Liver (tissue), 3 donors: Measurements from ENCODE around the gene CAPN10.

Source experiments
- EGR1 ChIP-seq, 2 donors: IDR thresholded peaks; 2 replicates each; pipeline ENCODE4 v1.6.1; 2016 to 2018; ENCODE audit warnings: antibody characterized with exemption in 2 of 2, low read depth in 2 of 2
- GABPA ChIP-seq, 2 donors: IDR thresholded peaks in 1 of 2; conservative IDR thresholded peaks in 1 of 2; 2 replicates each; pipeline ENCODE4 v1.6.1; 2016; ENCODE audit warnings: antibody characterized with exemption in 2 of 2, mild to moderate bottlenecking in 1 of 2, moderate library complexity in 1 of 2
- JUND ChIP-seq, 2 donors: IDR thresholded peaks; 2 replicates each; pipeline ENCODE4 v1.6.1; 2016; ENCODE audit warnings: antibody characterized with exemption in 2 of 2
- RAD21 ChIP-seq, 2 donors: IDR thresholded peaks; 2 replicates each; pipeline ENCODE4 v1.6.1; 2016; ENCODE audit warnings: antibody characterized with exemption in 2 of 2, mild to moderate bottlenecking in 2 of 2
- RXRA ChIP-seq, 2 donors: IDR thresholded peaks; 2 replicates each; pipeline ENCODE4 v1.6.1; 2017 to 2018; ENCODE audit warnings: antibody characterized with exemption in 2 of 2, mild to moderate bottlenecking in 1 of 2
- TAF1 ChIP-seq: conservative IDR thresholded peaks from 2 replicates; pipeline ENCODE4 v1.6.1; 2016; ENCODE audit warnings: antibody characterized with exemption, mild to moderate bottlenecking
- YY1 ChIP-seq: IDR thresholded peaks from 2 replicates; pipeline ENCODE4 v1.6.1; 2016; ENCODE audit warnings: antibody characterized with exemption, mild to moderate bottlenecking
- TF ChIP-seq, protein P1 (sequence below): fragments of 150-350 bp; IDR thresholded peaks from 2 replicates; pipeline ENCODE4 v1.5.1; 2017; ENCODE audit warnings: improper control_type of control experiment, low read depth, low read length; ENCODE audit not compliant: missing input control
- TF ChIP-seq, protein P2 (sequence below): IDR thresholded peaks from 2 replicates; pipeline ENCODE4 v1.6.1; 2016; ENCODE audit warnings: antibody characterized with exemption, mild to moderate bottlenecking
- TF ChIP-seq, protein P3 (sequence below): IDR thresholded peaks from 2 replicates; pipeline ENCODE4 v1.6.1; 2016; ENCODE audit warnings: antibody characterized with exemption
- TF ChIP-seq, protein P4 (sequence below): IDR thresholded peaks from 2 replicates; pipeline ENCODE4 v1.6.1; 2016; ENCODE audit warnings: antibody characterized with exemption
- donor health status: healthy.
- donor health status: healthy.

DNA sequence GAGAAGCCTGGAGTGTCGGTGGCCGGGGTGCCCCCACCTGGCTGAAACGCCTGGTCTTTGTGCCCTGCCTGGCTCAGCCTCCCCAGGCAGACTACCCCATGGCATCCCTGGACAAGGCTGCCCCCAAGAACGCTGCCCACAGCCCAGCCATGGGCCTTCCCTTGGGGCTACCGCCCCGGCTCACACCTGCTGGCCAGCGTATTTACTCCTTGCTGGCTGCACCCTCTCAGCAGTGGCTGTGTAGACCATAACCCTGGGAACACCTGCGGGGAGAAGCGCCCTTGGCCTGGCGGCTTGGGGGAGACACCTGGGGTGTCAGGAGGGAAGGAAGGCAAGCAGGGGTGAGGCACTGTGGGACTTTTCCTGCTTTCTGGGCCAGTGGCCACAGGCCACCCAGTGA lies 17.3 kb downstream of the CAPN10 start:
- TF ChIP-seq YY1 (no peak), GABPA (IDR thresholded peaks at IDR 0.05 in 1 of 2, conservative IDR thresholded peaks at IDR 0.05 in 1 of 2) (no peak), JUND (IDR thresholded peaks at IDR 0.05) (no peak), TAF1 (no peak), RAD21 (IDR thresholded peaks at IDR 0.05) (no peak), RXRA (IDR thresholded peaks at IDR 0.05) (no peak), EGR1 (IDR thresholded peaks at IDR 0.05; ENCODE audit: low read depth in 2 of 2) (no peak)
- TF ChIP-seq, protein P1, sequence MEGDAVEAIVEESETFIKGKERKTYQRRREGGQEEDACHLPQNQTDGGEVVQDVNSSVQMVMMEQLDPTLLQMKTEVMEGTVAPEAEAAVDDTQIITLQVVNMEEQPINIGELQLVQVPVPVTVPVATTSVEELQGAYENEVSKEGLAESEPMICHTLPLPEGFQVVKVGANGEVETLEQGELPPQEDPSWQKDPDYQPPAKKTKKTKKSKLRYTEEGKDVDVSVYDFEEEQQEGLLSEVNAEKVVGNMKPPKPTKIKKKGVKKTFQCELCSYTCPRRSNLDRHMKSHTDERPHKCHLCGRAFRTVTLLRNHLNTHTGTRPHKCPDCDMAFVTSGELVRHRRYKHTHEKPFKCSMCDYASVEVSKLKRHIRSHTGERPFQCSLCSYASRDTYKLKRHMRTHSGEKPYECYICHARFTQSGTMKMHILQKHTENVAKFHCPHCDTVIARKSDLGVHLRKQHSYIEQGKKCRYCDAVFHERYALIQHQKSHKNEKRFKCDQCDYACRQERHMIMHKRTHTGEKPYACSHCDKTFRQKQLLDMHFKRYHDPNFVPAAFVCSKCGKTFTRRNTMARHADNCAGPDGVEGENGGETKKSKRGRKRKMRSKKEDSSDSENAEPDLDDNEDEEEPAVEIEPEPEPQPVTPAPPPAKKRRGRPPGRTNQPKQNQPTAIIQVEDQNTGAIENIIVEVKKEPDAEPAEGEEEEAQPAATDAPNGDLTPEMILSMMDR = no peak
- TF ChIP-seq, protein P2, sequence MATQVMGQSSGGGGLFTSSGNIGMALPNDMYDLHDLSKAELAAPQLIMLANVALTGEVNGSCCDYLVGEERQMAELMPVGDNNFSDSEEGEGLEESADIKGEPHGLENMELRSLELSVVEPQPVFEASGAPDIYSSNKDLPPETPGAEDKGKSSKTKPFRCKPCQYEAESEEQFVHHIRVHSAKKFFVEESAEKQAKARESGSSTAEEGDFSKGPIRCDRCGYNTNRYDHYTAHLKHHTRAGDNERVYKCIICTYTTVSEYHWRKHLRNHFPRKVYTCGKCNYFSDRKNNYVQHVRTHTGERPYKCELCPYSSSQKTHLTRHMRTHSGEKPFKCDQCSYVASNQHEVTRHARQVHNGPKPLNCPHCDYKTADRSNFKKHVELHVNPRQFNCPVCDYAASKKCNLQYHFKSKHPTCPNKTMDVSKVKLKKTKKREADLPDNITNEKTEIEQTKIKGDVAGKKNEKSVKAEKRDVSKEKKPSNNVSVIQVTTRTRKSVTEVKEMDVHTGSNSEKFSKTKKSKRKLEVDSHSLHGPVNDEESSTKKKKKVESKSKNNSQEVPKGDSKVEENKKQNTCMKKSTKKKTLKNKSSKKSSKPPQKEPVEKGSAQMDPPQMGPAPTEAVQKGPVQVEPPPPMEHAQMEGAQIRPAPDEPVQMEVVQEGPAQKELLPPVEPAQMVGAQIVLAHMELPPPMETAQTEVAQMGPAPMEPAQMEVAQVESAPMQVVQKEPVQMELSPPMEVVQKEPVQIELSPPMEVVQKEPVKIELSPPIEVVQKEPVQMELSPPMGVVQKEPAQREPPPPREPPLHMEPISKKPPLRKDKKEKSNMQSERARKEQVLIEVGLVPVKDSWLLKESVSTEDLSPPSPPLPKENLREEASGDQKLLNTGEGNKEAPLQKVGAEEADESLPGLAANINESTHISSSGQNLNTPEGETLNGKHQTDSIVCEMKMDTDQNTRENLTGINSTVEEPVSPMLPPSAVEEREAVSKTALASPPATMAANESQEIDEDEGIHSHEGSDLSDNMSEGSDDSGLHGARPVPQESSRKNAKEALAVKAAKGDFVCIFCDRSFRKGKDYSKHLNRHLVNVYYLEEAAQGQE = no peak
- TF ChIP-seq, protein P3, sequence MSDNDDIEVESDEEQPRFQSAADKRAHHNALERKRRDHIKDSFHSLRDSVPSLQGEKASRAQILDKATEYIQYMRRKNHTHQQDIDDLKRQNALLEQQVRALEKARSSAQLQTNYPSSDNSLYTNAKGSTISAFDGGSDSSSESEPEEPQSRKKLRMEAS = no peak
- TF ChIP-seq, protein P4, sequence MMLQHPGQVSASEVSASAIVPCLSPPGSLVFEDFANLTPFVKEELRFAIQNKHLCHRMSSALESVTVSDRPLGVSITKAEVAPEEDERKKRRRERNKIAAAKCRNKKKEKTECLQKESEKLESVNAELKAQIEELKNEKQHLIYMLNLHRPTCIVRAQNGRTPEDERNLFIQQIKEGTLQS = no peak
